ENCODE measurements around the gene PANK1. TPM values are rescaled to one million over a fixed set of nuclear protein-coding genes. Genes with fewer than 3 reads are reported as not detected.

The PANK1 gene
- total and polyA plus RNA-seq, 2 experiments from 2014 or later: 16.9 to 38.2 TPM

DNA sequence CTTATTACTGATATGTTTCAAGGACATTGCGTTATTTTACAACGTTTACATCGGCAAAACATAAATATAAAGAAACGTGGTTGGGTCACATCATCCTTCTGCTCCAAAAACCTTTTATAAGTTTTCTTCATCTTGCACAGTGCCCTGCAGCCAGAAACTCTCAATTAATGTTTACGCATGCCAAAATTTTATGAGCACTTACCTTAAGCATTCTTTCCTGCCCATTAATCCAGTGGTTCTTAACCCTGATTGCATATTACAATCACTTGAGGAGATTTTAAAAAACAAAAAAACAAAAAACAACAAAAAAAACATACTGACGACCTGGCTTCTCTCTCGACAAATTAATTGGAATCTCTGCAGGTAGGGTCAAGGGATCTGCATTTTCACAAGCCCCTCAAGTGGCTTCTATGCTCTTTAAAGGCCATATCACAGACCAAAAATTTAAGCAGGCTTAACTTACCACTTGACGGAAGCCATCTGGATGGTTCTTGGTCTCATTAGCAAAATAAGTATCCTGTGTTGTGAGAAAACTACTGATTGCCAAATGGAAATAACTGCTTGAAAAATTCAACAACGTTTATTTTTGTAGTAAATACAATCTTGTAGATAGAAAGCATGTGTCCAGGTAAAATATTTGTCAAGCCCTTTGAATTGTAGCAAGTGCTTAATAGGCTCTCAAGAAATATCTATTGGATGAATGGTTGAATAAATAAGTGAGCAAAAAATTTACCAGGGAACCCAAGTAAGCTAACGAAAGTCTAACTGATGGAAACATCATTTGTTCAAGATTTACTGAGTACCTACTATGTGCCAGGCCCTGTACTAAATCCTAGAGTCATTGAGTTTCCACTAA lies 78.7 kb downstream of the PANK1 start:
- no peaks in the 10 kb centered on the region for H3K9me3 ChIP-seq (ENCODE audit: low read depth)
- H3K27ac ChIP-seq: peak overlapping the region; percentile 5
- no peak overlapping the region for H3K4me3 ChIP-seq
- no peak for TF ChIP-seq CTCF (IDR thresholded peaks at IDR 0.05; ENCODE audit: low read depth, low read length)
- H3K27me3 ChIP-seq: no peaks in the 10 kb centered on the region
- H3K4me1 ChIP-seq (ENCODE audit: low read depth): peaks cover 39% of the 10 kb centered on the region
- no peak for DNase-seq (ENCODE audit: low read depth in 1 of 2, low spot score in 1 of 2)
- H3K36me3 ChIP-seq: no peaks in the 10 kb centered on the region

GRCh38 chr10:89565180-89565579 lies 79.9 kb downstream of the PANK1 start:
- H3K9me3 ChIP-seq (ENCODE audit: low read depth): no peaks in the 10 kb centered on the region

DNA sequence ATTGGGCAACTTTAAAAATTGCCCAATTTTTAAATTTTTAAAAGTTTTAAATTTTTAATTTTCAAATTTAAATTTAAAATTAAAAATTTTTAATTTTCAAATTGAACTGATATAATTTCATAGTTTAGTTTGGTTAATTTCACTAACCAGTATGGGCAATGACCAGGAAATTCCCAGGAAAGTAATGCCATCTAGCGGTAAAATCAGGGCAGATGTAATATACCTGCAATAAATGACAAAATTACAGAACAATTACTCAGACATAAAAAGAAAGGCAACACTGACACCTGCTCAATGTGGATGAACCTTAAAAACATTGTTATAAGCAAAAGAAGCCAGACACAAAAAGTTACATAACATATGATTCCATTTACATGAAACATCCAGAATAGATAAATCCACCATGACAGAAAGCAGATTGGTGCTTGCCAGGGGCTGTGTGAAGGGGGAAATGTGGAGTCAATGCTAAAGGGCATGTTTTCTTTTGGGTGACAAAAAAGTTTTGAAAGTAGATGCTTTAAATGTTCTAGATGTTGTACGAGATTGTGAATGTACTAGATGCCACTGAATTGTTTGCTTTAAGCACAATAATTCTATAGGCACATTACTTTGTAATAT lies 81.1 kb downstream of the PANK1 start:
- TF ChIP-seq CTCF (IDR thresholded peaks at IDR 0.05; ENCODE audit: low read depth, low read length): peak; percentile 67
- peak; percentile 64 to 68 for DNase-seq (ENCODE audit: low read depth in 1 of 2, low spot score in 1 of 2)
- no peaks in the 10 kb centered on the region for H3K9me3 ChIP-seq (ENCODE audit: low read depth)
- H3K4me3 ChIP-seq: no peak overlapping the region
- no peaks in the 10 kb centered on the region for H3K27me3 ChIP-seq
- peaks cover 40% of the 10 kb centered on the region for H3K4me1 ChIP-seq (ENCODE audit: low read depth)
- H3K27ac ChIP-seq: no peak overlapping the region
- H3K36me3 ChIP-seq: no peaks in the 10 kb centered on the region

More at GRCh38 chr10:89565180-89565579, 79.9 kb downstream of the PANK1 start:
- H3K4me1 ChIP-seq (ENCODE audit: low read depth): peaks cover 40% of the 10 kb centered on the region
- H3K27ac ChIP-seq: peak overlapping the region; percentile 15
- no peak for TF ChIP-seq CTCF (IDR thresholded peaks at IDR 0.05; ENCODE audit: low read depth, low read length)
- no peaks in the 10 kb centered on the region for H3K36me3 ChIP-seq
- H3K27me3 ChIP-seq: no peaks in the 10 kb centered on the region
- no peak overlapping the region for H3K4me3 ChIP-seq
- no peak for DNase-seq (ENCODE audit: low read depth in 1 of 2, low spot score in 1 of 2)

- H3K4me1 ChIP-seq (ENCODE audit: low read depth): peaks cover 40% of the 10 kb centered on the region
- no peaks in the 10 kb centered on the region for H3K9me3 ChIP-seq (ENCODE audit: low read depth)
- H3K27me3 ChIP-seq: no peaks in the 10 kb centered on the region
- no peak for DNase-seq (ENCODE audit: low read depth in 1 of 2, low spot score in 1 of 2)
- no peaks in the 10 kb centered on the region for H3K36me3 ChIP-seq
- H3K27ac ChIP-seq: peak overlapping the region; percentile 73
- no peak overlapping the region for H3K4me3 ChIP-seq
- no peak for TF ChIP-seq CTCF (IDR thresholded peaks at IDR 0.05; ENCODE audit: low read depth, low read length)
Observed at GRCh38 chr10:89563311-89563710, 81.7 kb downstream of the PANK1 start.

DNA sequence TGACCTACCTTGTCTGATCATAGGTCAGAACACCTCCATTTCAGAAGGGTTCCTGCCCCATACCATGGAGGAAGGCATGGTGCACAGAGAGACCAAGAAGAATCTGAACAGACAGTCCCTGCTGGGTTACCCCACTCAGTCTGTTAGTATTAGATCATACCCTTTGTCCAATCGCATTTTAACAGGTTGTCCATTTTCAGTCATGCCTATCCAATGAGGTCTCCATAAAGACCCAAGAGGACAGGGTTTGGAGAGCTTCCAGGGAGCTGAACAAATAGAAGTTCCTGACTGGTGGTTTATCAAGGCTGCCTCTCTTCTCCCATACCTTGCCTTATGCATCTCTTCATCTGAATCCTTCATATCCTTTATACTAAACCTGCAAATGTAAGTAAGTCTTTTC lies 88.4 kb downstream of the PANK1 start:
- Histone ChIP-seq H3K4me3 (no peak overlapping the region), H3K4me1 (ENCODE audit: low read depth) (peaks cover 3% of the 10 kb centered on the region), H3K27ac (no peak overlapping the region), H3K27me3 (no peaks in the 10 kb centered on the region), H3K36me3 (no peaks in the 10 kb centered on the region), H3K9me3 (ENCODE audit: low read depth) (no peaks in the 10 kb centered on the region)
- no peak for TF ChIP-seq CTCF (IDR thresholded peaks at IDR 0.05; ENCODE audit: low read depth, low read length)
- DNase-seq (ENCODE audit: low read depth in 1 of 2, low spot score in 1 of 2): peak in 1 of 2 donors; percentile 16
